ENCODE results near the gene MAPRE3.

MAPRE3 gene

GRCh38 chr2:26951236-26951635, 19.2 kb upstream of the MAPRE3 start:
- no peak for FAIRE-seq

GRCh38 chr2:26952374-26952773, 18.1 kb upstream of the MAPRE3 start:
- FAIRE-seq: no peak

- no peak for FAIRE-seq
Observed at GRCh38 chr2:26954135-26954534, 16.3 kb upstream of the MAPRE3 start.

GRCh38 chr2:26957041-26957440, 13.4 kb upstream of the MAPRE3 start:
- FAIRE-seq: no peak

GRCh38 chr2:26957534-26957933, 12.9 kb upstream of the MAPRE3 start:
- FAIRE-seq: no peak

GRCh38 chr2:26959331-26959730, 11.1 kb upstream of the MAPRE3 start:
- no peak for FAIRE-seq

- FAIRE-seq: no peak
Observed at GRCh38 chr2:26964446-26965130, 5.8 kb upstream of the MAPRE3 start.

GRCh38 chr2:26968001-26968400, 2.4 kb upstream of the MAPRE3 start:
- no peak for FAIRE-seq

- no peak for FAIRE-seq
Observed at GRCh38 chr2:26969077-26969844, 1.2 kb upstream of the MAPRE3 start.

- no peak for FAIRE-seq
Observed at GRCh38 chr2:26970928-26971627, 641 bp downstream of the MAPRE3 start.

- FAIRE-seq: no peak
Observed at GRCh38 chr2:26971911-26972786, 1.7 kb downstream of the MAPRE3 start.

GRCh38 chr2:26974352-26974751, 3.9 kb downstream of the MAPRE3 start:
- FAIRE-seq: no peak

- no peak for FAIRE-seq
Observed at GRCh38 chr2:26975102-26975501, 4.7 kb downstream of the MAPRE3 start.

GRCh38 chr2:26975656-26976055, 5.2 kb downstream of the MAPRE3 start:
- no peak for FAIRE-seq

- FAIRE-seq: no peak
Observed at GRCh38 chr2:26976237-26976636, 5.8 kb downstream of the MAPRE3 start.

GRCh38 chr2:26977012-26977411, 6.6 kb downstream of the MAPRE3 start:
- no peak for FAIRE-seq

GRCh38 chr2:26978061-26978596, 7.7 kb downstream of the MAPRE3 start:
- FAIRE-seq: no peak

GRCh38 chr2:26979741-26980140, 9.3 kb downstream of the MAPRE3 start:
- FAIRE-seq: no peak

GRCh38 chr2:26980971-26981370, 10.5 kb downstream of the MAPRE3 start:
- FAIRE-seq: no peak

- no peak for FAIRE-seq
Observed at GRCh38 chr2:26982102-26982742, 11.8 kb downstream of the MAPRE3 start.

GRCh38 chr2:26983746-26984145, 13.3 kb downstream of the MAPRE3 start:
- FAIRE-seq: no peak

GRCh38 chr2:26985807-26986206, 15.4 kb downstream of the MAPRE3 start:
- no peak for FAIRE-seq
